NOMO-1 (cell line): Measurements from ENCODE around the gene EDA2R.

Experiments
- DNase-seq, 2 experiments: peaks; one replicate each; lab custom pipeline; 2025; ENCODE audit not compliant: unreplicated experiment in 2 of 2; lab: John Stamatoyannopoulos, UW

The EDA2R gene

GRCh38 chrX:66547847-66548369 lies 91.0 kb downstream of the EDA2R start:
- DNase-seq: no peak
